Measurements from ENCODE around the gene SLAMF6. TPM values are rescaled to one million over a fixed set of nuclear protein-coding genes. Genes with fewer than 3 reads are reported as not detected.
"Not testable (repeated sequence)": the region's sequence is repeated elsewhere in the genome, so short reads cannot be mapped to it uniquely, and the experiment has no call there.

The SLAMF6 gene
- polyA plus RNA-seq, 3 donors: 0.22 to 0.73 (median 0.48) TPM

DNA sequence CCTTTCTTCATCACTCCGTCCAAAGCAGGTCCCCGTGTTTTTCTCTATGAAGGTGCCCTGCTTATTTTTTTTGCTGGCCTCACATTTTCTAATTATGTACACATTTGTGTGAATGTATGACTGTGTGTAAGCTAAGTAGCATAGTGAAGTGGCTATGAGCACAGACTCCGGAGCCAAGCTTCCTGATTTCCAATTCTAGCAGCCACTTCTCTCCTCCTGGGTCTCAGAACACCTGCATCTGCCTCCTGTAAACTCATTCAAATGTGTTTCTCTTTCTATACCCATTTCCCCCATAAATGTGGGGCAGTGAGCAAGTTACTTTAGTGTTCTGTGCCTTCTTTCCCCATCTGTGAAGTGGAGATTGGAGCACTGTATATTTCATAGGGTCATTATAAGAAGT is 2.1 kb downstream of the SLAMF6 start:
- H3K27ac ChIP-seq (ENCODE audit: low read depth, low read length): no peak overlapping the region
- WGBS, 3 donors: 33 to 66% (median 34%) methylated on average over 3 of the region's 3 CpGs

DNA sequence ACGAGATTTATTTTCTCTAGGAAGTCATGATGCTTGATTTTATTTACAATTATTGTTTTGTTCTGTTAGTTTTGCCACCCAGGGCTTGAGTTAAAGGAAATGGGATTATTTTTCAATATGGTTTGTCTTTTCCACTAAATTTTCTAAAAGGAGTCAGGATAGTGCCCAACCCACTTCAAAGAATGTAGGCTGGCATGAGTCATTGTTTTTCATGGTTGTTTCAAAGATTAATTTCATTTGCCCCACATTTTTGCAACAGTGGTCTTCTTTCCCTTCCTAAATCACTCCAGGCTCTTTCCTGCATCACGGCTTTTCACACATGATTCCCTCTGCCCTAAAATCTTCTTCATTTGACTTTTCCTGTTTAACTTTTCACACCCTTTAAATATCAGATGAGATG is 2.5 kb downstream of the SLAMF6 start:
- no peak overlapping the region for H3K27ac ChIP-seq (ENCODE audit: low read depth, low read length)
- WGBS, 3 donors: 23 to 48% (median 27%) methylated on average over 2 of the region's 2 CpGs

GRCh38 chr1:160519642-160520435 is 3.2 kb downstream of the SLAMF6 start:
- WGBS, 3 donors: 22 to 38% (median 31%) methylated on average over 5 of the region's 5 CpGs
- no peak overlapping the region for H3K27ac ChIP-seq (ENCODE audit: low read depth, low read length)

GRCh38 chr1:160517519-160517918 is 5.5 kb downstream of the SLAMF6 start:
- 45 to 67% (median 47%) methylated on average over 2 of the region's 2 CpGs for WGBS, 3 donors

GRCh38 chr1:160515908-160516307 is 7.1 kb downstream of the SLAMF6 start:
- 41 to 70% (median 56%) methylated on average over 1 of the region's 1 CpG for WGBS, 3 donors
- H3K27ac ChIP-seq (ENCODE audit: low read depth, low read length): not testable (repeated sequence)

More at GRCh38 chr1:160517519-160517918, 5.5 kb downstream of the SLAMF6 start:
- not testable (repeated sequence) for H3K27ac ChIP-seq (ENCODE audit: low read depth, low read length)

GRCh38 chr1:160504651-160505050 is 18.4 kb downstream of the SLAMF6 start:
- WGBS, 3 donors: 92 to 98% (median 94%) methylated on average over 2 of the region's 2 CpGs
- H3K27ac ChIP-seq (ENCODE audit: low read depth, low read length): no peak overlapping the region

DNA sequence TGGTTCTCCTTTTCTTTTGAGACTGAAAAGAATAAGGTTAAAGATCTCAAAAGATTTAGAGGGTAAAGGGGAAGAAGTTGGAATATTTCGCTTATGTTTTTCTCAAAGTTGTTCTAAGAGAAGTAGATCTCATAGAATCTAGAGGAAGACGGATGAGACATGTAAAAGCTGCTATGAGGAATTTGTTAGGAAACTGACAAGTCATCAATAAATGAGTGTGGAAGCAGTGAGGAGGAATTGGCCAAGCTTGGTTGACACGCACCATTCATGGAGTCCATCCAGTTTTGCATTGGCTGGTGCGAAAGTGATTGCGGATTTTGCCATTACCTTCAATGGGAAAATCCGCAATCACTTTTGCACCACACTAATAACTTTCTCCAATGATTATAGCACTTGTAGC is 20.0 kb downstream of the SLAMF6 start:
- WGBS, 3 donors: 90 to 94% (median 93%) methylated on average over 6 of the region's 6 CpGs

DNA sequence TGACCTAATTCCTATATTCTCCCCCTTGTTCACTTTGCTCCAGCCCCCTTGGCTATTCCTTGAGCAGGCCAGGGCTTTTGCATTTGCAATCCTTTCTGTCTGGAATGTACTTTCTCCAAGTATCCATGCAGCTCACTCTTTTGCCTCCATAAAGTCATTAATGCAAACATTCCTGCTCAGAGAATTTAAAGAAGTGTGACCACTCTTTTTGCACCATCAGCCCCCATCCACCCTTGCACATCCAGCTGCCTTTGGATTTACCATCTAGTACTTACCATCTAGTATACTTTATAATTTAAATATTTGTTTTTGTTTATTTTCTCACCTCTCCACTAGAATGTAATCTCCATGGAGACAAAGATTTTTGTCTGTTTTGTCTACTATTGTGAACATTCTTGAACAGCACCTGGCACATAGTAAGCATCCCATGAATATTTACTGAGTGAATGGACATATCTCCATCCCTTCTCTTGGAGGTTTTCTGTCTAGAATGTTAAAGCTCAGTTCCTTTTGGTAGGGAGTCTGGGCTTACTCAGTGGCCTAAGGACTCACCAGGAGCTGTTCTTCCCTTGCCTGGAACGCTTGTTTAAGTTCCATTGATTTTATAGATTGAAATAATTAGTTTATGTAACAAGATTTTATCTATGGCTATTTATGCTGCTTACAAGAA is 22.6 kb downstream of the SLAMF6 start:
- no peak overlapping the region for H3K27ac ChIP-seq (ENCODE audit: low read depth, low read length)
- WGBS, 3 donors: 56 to 70% (median 70%) methylated on average over 1 of the region's 1 CpG

More for the DNA sequence above, 20.0 kb downstream of the SLAMF6 start:
- no peak overlapping the region for H3K27ac ChIP-seq (ENCODE audit: low read depth, low read length)

DNA sequence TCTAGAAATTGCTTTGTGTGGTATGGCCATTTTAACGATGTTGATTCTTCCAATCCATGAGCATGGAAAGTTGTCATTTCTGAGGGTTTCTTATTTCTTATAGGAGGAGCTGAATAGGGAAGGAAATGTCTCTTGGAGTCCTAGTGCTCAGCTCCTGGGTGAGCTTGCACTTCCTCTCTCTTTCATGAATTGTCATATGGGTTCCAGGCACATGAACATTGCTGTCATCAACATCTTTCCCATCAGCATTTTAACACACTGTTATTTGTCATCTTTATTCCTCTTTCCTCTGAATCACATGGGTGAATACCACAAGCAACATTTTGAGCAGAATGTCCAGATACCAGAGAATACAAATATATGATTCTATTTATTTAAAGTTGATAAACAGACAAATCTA is 23.4 kb downstream of the SLAMF6 start:
- WGBS, 3 donors: 69 to 90% (median 84%) methylated on average over 1 of the region's 1 CpG
- H3K27ac ChIP-seq (ENCODE audit: low read depth, low read length): no peak overlapping the region

DNA sequence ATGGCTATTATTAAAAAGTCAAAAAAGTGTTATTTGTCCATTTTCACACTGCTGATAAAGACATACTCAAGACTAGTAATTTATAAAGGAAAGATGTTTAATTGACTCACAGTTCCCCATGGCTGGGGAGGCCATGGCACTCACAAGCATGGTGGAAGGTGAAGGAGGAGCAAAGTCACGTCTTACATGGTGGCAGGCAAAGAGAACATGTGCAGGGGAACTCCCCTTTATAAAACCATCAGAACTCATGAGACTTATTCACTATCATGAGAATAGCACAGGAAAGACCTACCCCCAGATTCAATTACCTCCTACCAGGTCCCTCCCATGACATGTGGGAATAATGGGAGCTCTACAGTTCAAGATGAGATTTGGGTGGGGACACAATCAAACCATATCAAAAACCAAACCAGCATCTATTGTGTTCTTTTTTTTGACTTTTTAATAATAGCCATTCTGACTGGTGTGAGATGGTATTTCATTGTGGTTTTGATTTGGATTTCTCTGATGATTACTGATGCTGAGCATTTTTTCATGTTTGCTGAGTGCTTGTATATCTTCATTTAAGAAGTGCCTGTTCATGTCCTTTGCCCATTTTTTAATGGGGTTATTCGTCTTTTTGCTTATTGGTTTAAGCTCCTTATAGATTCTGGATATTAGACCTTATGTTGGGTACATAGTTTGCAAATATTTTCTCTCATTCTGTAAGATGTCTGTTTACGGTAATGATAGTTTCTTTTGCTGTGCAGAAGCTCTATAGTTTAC is 24.6 kb downstream of the SLAMF6 start:
- 78 to 86% (median 81%) methylated on average over 3 of the region's 3 CpGs for WGBS, 3 donors

DNA sequence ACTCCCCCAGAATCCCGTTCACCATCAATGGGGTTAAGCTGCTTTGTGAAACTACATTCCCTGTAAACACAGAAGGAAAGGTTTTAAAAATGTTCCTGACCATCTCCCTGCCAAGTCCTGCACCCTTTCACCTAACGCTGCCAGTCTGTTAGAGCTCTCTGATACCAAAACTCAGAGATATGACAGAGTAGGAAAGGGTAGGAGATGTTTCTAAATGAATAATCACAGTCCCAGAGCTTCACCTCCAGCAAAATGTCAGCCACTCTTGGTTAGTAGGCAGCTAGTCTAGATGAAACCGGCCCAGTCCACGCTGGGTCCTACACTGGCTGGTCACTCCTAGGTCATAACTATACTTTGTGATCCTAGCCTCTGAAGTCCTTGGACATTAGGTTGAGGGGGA is 26.7 kb downstream of the SLAMF6 start:
- WGBS, 3 donors: 83 to 88% (median 87%) methylated on average over 4 of the region's 4 CpGs
- H3K27ac ChIP-seq (ENCODE audit: low read depth, low read length): no peak overlapping the region

More for the DNA sequence above, 24.6 kb downstream of the SLAMF6 start:
- H3K27ac ChIP-seq (ENCODE audit: low read depth, low read length): not testable (repeated sequence)

DNA sequence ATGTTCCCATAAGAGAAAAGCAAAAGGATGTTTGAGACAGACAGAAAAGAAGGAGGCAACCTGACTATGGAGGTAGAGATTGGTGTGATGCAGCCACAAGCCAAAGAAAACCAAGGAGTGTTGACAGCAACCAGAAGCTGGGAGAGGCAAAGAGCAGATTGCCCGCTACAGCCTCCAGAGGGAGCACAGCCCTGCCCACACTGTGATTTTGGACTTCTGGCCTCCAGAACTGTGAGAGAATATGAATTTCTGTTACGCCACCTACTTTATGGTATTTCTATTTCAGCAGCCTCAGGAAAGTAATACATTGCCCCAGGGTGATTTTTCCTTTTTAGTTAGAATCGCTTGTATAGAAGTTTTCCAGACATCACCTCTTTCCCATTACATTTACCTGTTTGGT is 28.4 kb downstream of the SLAMF6 start:
- 82 to 97% (median 85%) methylated on average over 3 of the region's 3 CpGs for WGBS, 3 donors
- no peak overlapping the region for H3K27ac ChIP-seq (ENCODE audit: low read depth, low read length)

GRCh38 chr1:160492617-160493016 is 30.4 kb downstream of the SLAMF6 start:
- 45 to 93% (median 66%) methylated on average over 2 of the region's 2 CpGs for WGBS, 3 donors

GRCh38 chr1:160491981-160492380 is 31.1 kb downstream of the SLAMF6 start:
- WGBS, 3 donors: 87 to 92% (median 91%) methylated on average over 3 of the region's 3 CpGs

More at GRCh38 chr1:160492617-160493016, 30.4 kb downstream of the SLAMF6 start:
- no peak overlapping the region for H3K27ac ChIP-seq (ENCODE audit: low read depth, low read length)

GRCh38 chr1:160491017-160491416 is 32.0 kb downstream of the SLAMF6 start:
- 85 to 93% (median 88%) methylated on average over 4 of the region's 4 CpGs for WGBS, 3 donors
- H3K27ac ChIP-seq (ENCODE audit: low read depth, low read length): no peak overlapping the region

More at GRCh38 chr1:160491981-160492380, 31.1 kb downstream of the SLAMF6 start:
- H3K27ac ChIP-seq (ENCODE audit: low read depth, low read length): no peak overlapping the region

DNA sequence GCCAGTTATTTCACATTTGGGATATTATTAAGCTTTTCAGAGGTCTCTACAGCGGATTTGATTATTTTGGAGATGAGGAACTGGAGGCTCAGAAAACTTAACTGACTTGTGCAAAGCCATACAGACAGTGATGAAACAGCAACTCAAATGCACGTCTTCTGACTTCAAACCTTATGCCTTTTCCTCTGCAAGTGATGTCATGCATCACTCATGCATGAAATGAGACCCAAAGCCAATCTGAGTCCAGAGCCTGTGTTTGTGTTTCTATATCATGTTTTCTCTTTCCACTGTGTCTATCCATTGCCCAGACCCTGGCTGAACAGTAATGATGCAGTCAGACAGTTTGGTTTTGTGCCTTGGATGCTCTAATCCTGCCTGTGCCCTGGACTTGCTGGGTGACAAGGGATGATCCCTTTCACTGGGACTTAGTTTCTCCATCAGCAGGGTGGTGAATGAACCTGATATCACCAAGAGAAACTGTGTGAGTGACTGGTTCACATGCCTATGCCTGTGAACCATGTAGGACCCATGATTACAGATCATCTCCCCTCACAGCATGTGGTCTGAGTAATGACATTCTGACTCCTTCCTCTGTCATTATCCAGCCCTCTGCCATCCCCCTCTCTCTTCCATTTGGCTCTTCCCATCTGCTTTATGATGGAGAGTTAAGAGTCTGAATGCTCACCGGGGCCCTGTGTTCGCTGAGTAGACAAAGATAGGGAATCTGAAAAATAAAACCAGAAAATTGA is 33.4 kb downstream of the SLAMF6 start:
- 77 to 91% (median 83%) methylated on average over 4 of the region's 4 CpGs for WGBS, 3 donors
- no peak overlapping the region for H3K27ac ChIP-seq (ENCODE audit: low read depth, low read length)

GRCh38 chr1:160488347-160489058 is 34.6 kb downstream of the SLAMF6 start:
- no peak overlapping the region for H3K27ac ChIP-seq (ENCODE audit: low read depth, low read length)
- whole genome bisulfite sequencing, 3 donors: 87 to 91% (median 87%) methylated on average over 4 of the region's 4 CpGs

DNA sequence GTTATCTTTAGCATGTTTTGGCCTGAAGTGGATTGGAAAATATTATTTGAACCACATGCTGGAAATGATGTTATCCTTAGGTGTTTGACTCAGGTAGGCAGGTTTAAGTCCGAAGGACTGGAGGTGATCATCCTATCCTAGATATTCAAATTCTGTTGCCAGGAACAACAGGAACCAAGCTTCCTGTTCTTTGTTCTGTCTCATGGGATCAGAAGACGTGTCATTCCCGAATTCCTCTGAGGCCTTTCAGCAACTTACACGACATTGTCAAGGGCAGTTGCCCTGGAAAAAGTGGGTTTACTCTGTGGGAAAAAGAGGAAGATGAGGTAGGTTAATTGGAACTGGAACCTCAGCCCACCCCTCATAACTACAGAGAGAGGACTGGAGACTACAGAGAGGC is 36.6 kb downstream of the SLAMF6 start:
- 67 to 74% (median 68%) methylated on average over 4 of the region's 4 CpGs for WGBS, 3 donors
- no peak overlapping the region for H3K27ac ChIP-seq (ENCODE audit: low read depth, low read length)
